ACC112 (cell line): ENCODE results near the gene EPDR1.
A peak's percentile ranks its signal among the peaks of the same experiment; 100 is the strongest.

Source experiments
- H2AFZ ChIP-seq: fragments of 200-600 bp; sonication (generic); one replicate; pipeline ENCODE4 v1.6.0; 2017; ENCODE audit warnings: antibody characterized with exemption, low read length; ENCODE audit not compliant: unreplicated experiment
- H3K27ac ChIP-seq: fragments of 200-600 bp; sonication (generic); 2 replicates; pipeline ENCODE4 v1.5.1; 2014; ENCODE audit warnings: low read depth, mild to moderate bottlenecking, antibody characterized with exemption, low read length, moderate library complexity
- H3K27me3 ChIP-seq: fragments of 200-600 bp; sonication (generic); 2 replicates; pipeline ENCODE4 v1.6.1; 2014; ENCODE audit warnings: mild to moderate bottlenecking, antibody characterized with exemption, low read length, moderate library complexity, mixed read lengths; ENCODE audit not compliant: insufficient read depth
- H3K36me3 ChIP-seq: fragments of 200-600 bp; sonication (generic); 2 replicates; pipeline ENCODE4 v1.6.1; 2016; ENCODE audit warnings: mild to moderate bottlenecking, antibody characterized with exemption, low read length, moderate library complexity, mixed read lengths; ENCODE audit not compliant: insufficient read depth
- H3K4me1 ChIP-seq: fragments of 200-600 bp; sonication (generic); one replicate; pipeline ENCODE4 v1.6.1; 2016; ENCODE audit warnings: low read length, mixed read lengths; ENCODE audit not compliant: insufficient read depth, unreplicated experiment, control insufficient read depth
- H3K4me3 ChIP-seq: fragments of 200-600 bp; sonication (generic); 2 replicates; pipeline ENCODE4 v1.5.1; 2014; ENCODE audit warnings: mild to moderate bottlenecking, low read depth, low read length
- H3K79me2 ChIP-seq: fragments of 200-600 bp; sonication (generic); one replicate; pipeline ENCODE4 v1.6.0; 2016; ENCODE audit warnings: low read length; ENCODE audit not compliant: control insufficient read depth, unreplicated experiment, insufficient read depth

Gene EPDR1

GRCh38 chr7:37920305-37920848 lies at the start of gene EPDR1:
Gene EPDR1 (plus strand): TSS chr7:37920640. CDS start chr7:37920940, 300 bp downstream.
- H3K4me3 ChIP-seq: peak within 1 kb of the TSS; percentile 94
- H3K36me3 ChIP-seq: peaks cover 16% of the 10 kb centered on the region
- peak within 1 kb of the TSS; percentile 66 for H3K27ac ChIP-seq
- peak within 1 kb of the TSS; percentile 94 for H2AFZ ChIP-seq
- peaks cover 12% of the 10 kb centered on the region; the same call in 1 of the 2 replicates for H3K27me3 ChIP-seq
- H3K79me2 ChIP-seq: peaks cover 41% of the 10 kb centered on the region
- H3K4me1 ChIP-seq: peaks cover 14% of the 10 kb centered on the region

DNA sequence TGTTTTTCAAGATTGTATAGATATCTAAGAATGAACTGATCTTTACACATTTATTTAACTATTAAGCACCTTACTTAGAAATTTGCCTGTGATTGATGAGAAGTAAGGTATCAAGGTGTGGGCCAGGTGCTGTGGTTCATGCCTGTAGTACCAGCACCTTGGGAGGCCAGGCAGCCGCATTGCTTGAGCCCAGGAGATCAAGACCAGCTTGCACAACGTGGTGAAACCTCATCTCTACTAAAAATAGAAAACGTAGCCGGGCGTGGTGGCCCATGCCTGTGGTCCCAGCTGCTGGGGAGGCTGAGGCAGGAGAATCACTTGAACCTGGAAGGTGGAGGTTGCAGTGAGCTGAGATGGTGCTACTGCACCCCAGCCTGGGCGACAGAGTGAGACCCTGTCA lies 38.4 kb upstream of the EPDR1 start:
- Histone ChIP-seq H3K27me3 (peaks cover 22% of the 10 kb centered on the region), H3K4me1 (no peaks in the 10 kb centered on the region), H2AFZ (no peak overlapping the region), H3K79me2 (no peaks in the 10 kb centered on the region), H3K36me3 (no peaks in the 10 kb centered on the region), H3K4me3 (no peak overlapping the region), H3K27ac (no peak overlapping the region)

DNA sequence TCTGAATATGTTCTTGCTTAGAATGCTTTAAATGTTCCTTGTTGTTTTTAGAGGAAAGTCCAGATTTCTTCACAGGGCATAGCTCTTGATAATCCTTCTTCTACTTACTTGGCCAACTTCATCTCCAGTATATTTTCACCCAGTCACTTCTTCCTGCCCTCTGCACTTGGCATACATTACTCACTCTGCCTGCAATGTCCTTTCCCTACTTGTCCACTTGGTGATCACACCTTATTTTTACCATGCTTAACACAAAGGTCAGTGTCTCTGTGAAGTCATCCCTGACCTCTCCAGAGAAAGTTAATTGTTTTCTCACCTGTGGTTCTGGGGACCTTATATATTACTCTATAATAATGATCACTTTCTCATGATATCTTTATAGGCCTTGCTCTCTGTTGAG lies 27.1 kb upstream of the EPDR1 start:
- H2AFZ ChIP-seq: no peak overlapping the region
- H3K4me3 ChIP-seq: no peak overlapping the region
- no peaks in the 10 kb centered on the region for H3K4me1 ChIP-seq
- H3K27ac ChIP-seq: no peak overlapping the region
- peaks cover 17% of the 10 kb centered on the region for H3K27me3 ChIP-seq
- H3K79me2 ChIP-seq: no peaks in the 10 kb centered on the region
- H3K36me3 ChIP-seq: no peaks in the 10 kb centered on the region

GRCh38 chr7:37894671-37895070 lies 25.8 kb upstream of the EPDR1 start:
- H3K36me3 ChIP-seq: no peaks in the 10 kb centered on the region
- no peak overlapping the region for H3K4me3 ChIP-seq
- no peak overlapping the region for H2AFZ ChIP-seq
- H3K4me1 ChIP-seq: no peaks in the 10 kb centered on the region
- H3K27me3 ChIP-seq: peaks cover 13% of the 10 kb centered on the region; the same call in 1 of the 2 replicates
- H3K79me2 ChIP-seq: no peaks in the 10 kb centered on the region
- H3K27ac ChIP-seq: no peak overlapping the region

DNA sequence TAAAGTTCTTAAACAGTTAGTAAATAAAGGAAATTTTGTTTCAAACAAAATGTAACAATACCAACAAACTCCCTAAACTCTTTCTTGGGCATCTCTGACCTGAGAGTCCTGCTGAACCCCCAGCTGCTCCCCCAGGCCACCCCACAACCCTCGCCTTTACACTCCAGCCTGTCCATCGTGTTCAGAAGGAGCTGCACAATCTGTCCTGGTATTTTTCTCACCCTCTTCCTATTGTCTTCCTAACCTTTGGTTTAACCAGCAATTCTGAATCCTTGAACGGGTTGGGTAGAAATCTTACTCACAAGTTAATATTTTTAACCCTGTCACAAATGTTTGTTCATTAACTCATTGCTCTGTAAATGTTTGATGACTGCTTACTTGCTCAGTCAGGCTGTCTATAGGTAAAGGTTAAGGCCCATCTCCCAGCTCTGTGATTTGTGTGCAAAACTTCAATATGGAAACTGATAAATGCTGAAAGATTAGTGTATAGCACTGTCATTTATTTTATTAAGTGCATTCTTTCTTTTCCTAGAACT lies 20.7 kb upstream of the EPDR1 start:
- Histone ChIP-seq H3K27me3 (no peaks in the 10 kb centered on the region), H3K4me1 (peaks cover 9% of the 10 kb centered on the region), H3K4me3 (no peak overlapping the region), H3K79me2 (no peaks in the 10 kb centered on the region), H2AFZ (no peak overlapping the region), H3K27ac (no peak overlapping the region), H3K36me3 (no peaks in the 10 kb centered on the region)

DNA sequence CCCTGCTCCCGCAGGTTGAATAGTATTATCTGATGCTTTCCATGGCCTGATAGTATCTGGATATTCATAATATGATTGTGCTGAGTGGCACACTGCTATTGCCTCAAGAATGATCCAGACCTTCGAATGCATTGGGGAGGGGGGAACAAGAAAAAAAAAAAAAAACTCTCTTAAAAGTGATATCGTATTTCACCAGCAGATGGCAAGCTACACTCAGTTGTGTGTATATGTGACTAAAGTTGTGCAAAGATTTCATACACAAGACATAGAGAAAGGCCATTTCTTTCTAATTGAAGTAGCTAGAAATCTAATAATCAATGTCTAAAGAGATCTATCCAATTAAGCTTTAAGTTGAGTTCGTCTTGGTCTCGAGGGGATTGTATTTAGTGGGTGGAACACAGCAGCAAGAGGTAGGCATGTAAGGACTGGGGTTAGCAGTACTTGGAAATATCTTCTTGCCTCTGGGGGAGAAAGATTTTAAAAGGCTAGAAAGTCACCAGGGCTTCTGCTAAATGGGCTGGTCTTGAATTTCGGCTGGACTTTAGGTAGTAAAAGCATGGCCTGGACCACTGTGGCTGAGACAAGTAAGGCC lies 19.1 kb upstream of the EPDR1 start:
- Histone ChIP-seq H3K27me3 (no peaks in the 10 kb centered on the region), H3K27ac (no peak overlapping the region), H2AFZ (no peak overlapping the region), H3K4me1 (peaks cover 9% of the 10 kb centered on the region), H3K79me2 (no peaks in the 10 kb centered on the region), H3K36me3 (no peaks in the 10 kb centered on the region), H3K4me3 (no peak overlapping the region)

DNA sequence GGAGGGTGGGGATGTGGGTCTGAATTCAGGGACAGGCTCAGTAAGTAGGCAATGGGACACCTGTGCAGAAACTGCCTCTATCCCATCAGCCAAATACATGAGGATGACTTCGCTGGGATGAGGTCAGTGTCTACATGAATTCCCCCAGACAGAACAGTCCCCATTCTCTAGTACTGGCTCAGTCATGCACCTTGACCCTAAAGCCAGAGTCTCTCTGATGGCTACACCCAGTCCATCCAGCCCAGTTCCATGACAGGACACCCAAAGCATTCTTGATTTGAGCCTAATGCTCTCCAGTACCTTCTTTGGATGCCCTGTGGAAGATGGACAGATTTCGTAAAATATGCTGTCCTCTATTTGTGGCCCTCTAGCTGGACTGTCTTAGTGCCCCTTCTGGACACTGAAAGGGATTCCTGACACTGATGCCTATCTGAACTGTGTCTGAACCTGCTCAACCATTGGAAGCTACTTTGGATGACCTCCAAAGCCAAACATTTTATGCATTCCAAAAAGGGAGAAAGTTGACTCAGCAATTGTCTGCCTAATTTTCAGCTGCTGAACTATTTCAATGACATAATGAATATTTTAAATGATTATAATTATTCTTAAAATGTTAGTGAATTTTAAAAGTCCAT lies 18.4 kb upstream of the EPDR1 start:
- Histone ChIP-seq H3K27me3 (no peaks in the 10 kb centered on the region), H3K36me3 (no peaks in the 10 kb centered on the region), H3K79me2 (no peaks in the 10 kb centered on the region), H2AFZ (no peak overlapping the region), H3K27ac (no peak overlapping the region), H3K4me3 (no peak overlapping the region), H3K4me1 (peaks cover 12% of the 10 kb centered on the region)

- Histone ChIP-seq H3K4me1 (peaks cover 24% of the 10 kb centered on the region), H3K79me2 (no peaks in the 10 kb centered on the region), H2AFZ (peak overlapping the region; percentile 17), H3K4me3 (no peak overlapping the region), H3K27ac (peak overlapping the region; percentile 85), H3K36me3 (no peaks in the 10 kb centered on the region), H3K27me3 (no peaks in the 10 kb centered on the region)
These were observed 12.1 kb upstream of the EPDR1 start for GRCh38 chr7:37908221-37908788.

DNA sequence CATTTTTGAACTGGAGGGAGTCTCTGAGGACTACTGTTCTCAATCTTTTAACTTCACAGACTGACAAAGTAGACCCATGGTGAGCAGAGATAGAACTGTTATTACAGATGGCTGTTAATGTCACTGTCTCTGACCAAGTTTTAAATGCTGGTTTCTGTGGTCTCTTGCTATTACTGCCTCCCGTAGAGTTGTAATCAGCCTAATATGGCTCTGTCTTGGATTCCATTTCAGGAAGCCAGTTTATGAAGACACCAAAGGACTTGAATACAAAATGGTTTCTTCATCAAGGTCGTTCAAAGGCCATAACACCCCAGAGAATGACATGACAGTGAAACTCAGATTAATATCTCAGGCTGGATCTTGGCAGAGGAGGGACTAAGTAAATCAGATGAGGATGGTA lies 7.7 kb upstream of the EPDR1 start:
- H2AFZ ChIP-seq: no peak overlapping the region
- H3K27me3 ChIP-seq: peaks cover 14% of the 10 kb centered on the region; the same call in 1 of the 2 replicates
- H3K36me3 ChIP-seq: no peaks in the 10 kb centered on the region
- H3K27ac ChIP-seq: no peak overlapping the region
- H3K4me3 ChIP-seq: no peak overlapping the region
- peaks cover 20% of the 10 kb centered on the region for H3K4me1 ChIP-seq
- H3K79me2 ChIP-seq: no peaks in the 10 kb centered on the region

GRCh38 chr7:37915438-37915837 lies 5.0 kb upstream of the EPDR1 start:
- H3K4me3 ChIP-seq: no peak overlapping the region
- no peak overlapping the region for H2AFZ ChIP-seq
- H3K27ac ChIP-seq: no peak overlapping the region
- peaks cover 9% of the 10 kb centered on the region for H3K4me1 ChIP-seq
- H3K79me2 ChIP-seq: no peaks in the 10 kb centered on the region
- H3K36me3 ChIP-seq: no peaks in the 10 kb centered on the region
- peaks cover 14% of the 10 kb centered on the region; the same call in 1 of the 2 replicates for H3K27me3 ChIP-seq
